Raji (cell line): Measurements from ENCODE around the gene ZSCAN23.

Source experiments
- POLR2A ChIP-seq: IDR thresholded peaks from 2 replicates; pipeline ENCODE4 v1.6.1; 2011; ENCODE audit warnings: low read depth, low read length, control low read depth; ENCODE audit not compliant: insufficient read depth

The ZSCAN23 gene

GRCh38 chr6:28443112-28443773 lies at the start of gene ZSCAN23:
Gene ZSCAN23 (minus strand): TSS chr6:28443491. CDS start chr6:28436266, 7,225 bp downstream.
- no peak for TF ChIP-seq POLR2A

- no peak for TF ChIP-seq POLR2A
Measured at GRCh38 chr6:28491984-28492317, 48.7 kb upstream of the ZSCAN23 start.

GRCh38 chr6:28490205-28490890 lies 47.1 kb upstream of the ZSCAN23 start:
- TF ChIP-seq POLR2A, result no peak

- no peak for TF ChIP-seq POLR2A
Measured at GRCh38 chr6:28489366-28490204, 46.3 kb upstream of the ZSCAN23 start.

- TF ChIP-seq POLR2A, result no peak
Measured at GRCh38 chr6:28488916-28489365, 45.6 kb upstream of the ZSCAN23 start.

- no peak for TF ChIP-seq POLR2A
Measured at GRCh38 chr6:28486988-28487742, 43.9 kb upstream of the ZSCAN23 start.

- TF ChIP-seq POLR2A, result no peak
Measured at GRCh38 chr6:28486533-28486932, 43.2 kb upstream of the ZSCAN23 start.

- TF ChIP-seq POLR2A, result no peak
Measured at GRCh38 chr6:28485482-28485881, 42.2 kb upstream of the ZSCAN23 start.

- TF ChIP-seq POLR2A, result no peak
Measured at GRCh38 chr6:28480253-28480932, 37.1 kb upstream of the ZSCAN23 start.

GRCh38 chr6:28478518-28478917 lies 35.2 kb upstream of the ZSCAN23 start:
- TF ChIP-seq POLR2A, result no peak

- no peak for TF ChIP-seq POLR2A
Measured at GRCh38 chr6:28474441-28475219, 31.3 kb upstream of the ZSCAN23 start.

- TF ChIP-seq POLR2A, result no peak
Measured at GRCh38 chr6:28468056-28468455, 24.8 kb upstream of the ZSCAN23 start.

- TF ChIP-seq POLR2A, result no peak
Measured at GRCh38 chr6:28462401-28462800, 19.1 kb upstream of the ZSCAN23 start.

GRCh38 chr6:28458568-28458967 lies 15.3 kb upstream of the ZSCAN23 start:
- TF ChIP-seq POLR2A, result no peak
